Endothelial cell of umbilical vein (primary cell): Measurements from ENCODE around the gene GALNT12. TPM values are rescaled to one million over a fixed set of nuclear protein-coding genes. Genes with fewer than 3 reads are reported as not detected.

Source experiments
- BruUV-seq: library from RNA; stranded (reverse); fragments of 400-500 nt; replicated peaks from 2 replicates; lab custom pipeline; 2021; lab: Mats Ljungman, UMichigan
- CTCF ChIA-PET: fragments of 300-600, 350-600 bp; sonication (Branson Sonifier 250); formaldehyde crosslinking; loops from one replicate; lab custom pipeline; 2021; ENCODE audit warnings: antibody characterized with exemption, inconsistent platforms; lab: Charles Lee
- POLR2A ChIA-PET: fragments of 300-600, 350-600 bp; sonication (Branson Sonifier 250); formaldehyde crosslinking; loops from one replicate; lab custom pipeline; 2021; ENCODE audit warnings: antibody characterized with exemption, inconsistent platforms; lab: Charles Lee
- DNase-seq: peaks from one replicate; pipeline ENCODE4 v3.0.0-alpha.2; 2011; ENCODE audit warnings: low read depth, low spot score
- FAIRE-seq: peaks from 2 replicates; lab custom pipeline; 2011; peaks lifted over from hg19 to GRCh38; lab: Jason Lieb, UNC
- H2AFZ ChIP-seq: 2 replicates; pipeline ENCODE4 v1.6.0; 2012; ENCODE audit warnings: low read depth, low read length, control low read depth, inconsistent platforms
- H3K27ac ChIP-seq: 2 replicates; pipeline ENCODE4 v1.5.1; 2011; ENCODE audit warnings: low read depth, mild to moderate bottlenecking, control low read depth, low read length, moderate library complexity; ENCODE audit not compliant: insufficient read depth
- H3K27me3 ChIP-seq, 2 experiments: 2 replicates each; pipeline versions ENCODE4 v1.6.0 to v1.6.1; 2011; ENCODE audit warnings: low read length in 2 of 2, mixed read lengths in 1 of 2; ENCODE audit not compliant: control insufficient read depth in 2 of 2, insufficient read depth in 2 of 2
- H3K36me3 ChIP-seq, 2 experiments: 2 replicates in 1 of 2; 3 replicates in 1 of 2; pipeline ENCODE4 v1.5.1; 2011; ENCODE audit warnings: low read length in 2 of 2, mild to moderate bottlenecking in 1 of 2, moderate library complexity in 1 of 2; ENCODE audit not compliant: control insufficient read depth in 2 of 2, insufficient read depth in 2 of 2; ENCODE audit errors: extremely low read depth in 1 of 2
- H3K4me1 ChIP-seq: 3 replicates; pipeline ENCODE4 v1.5.1; 2011; ENCODE audit warnings: mild to moderate bottlenecking, low read length; ENCODE audit not compliant: control insufficient read depth, insufficient read depth; ENCODE audit errors: extremely low read depth
- H3K4me2 ChIP-seq: 2 replicates; pipeline ENCODE4 v1.6.1; 2011; ENCODE audit warnings: low read length, control low read depth, mixed read lengths; ENCODE audit not compliant: insufficient read depth
- H3K4me3 ChIP-seq, 3 experiments: fragments of 200-600 bp in 1 of 3; sonication (generic), shearing (Covaris generic) in 1 of 3; replicated peaks in 1 of 3; 2 replicates each; pipeline ENCODE4 v1.5.1; 2011 to 2016; ENCODE audit warnings: control low read depth in 3 of 3, low read length in 3 of 3, mild to moderate bottlenecking in 2 of 3, inconsistent platforms in 1 of 3, low read depth in 1 of 3, moderate library complexity in 1 of 3; ENCODE audit not compliant: insufficient read depth in 1 of 3
- H3K79me2 ChIP-seq: 2 replicates; pipeline ENCODE4 v1.6.0; 2012; ENCODE audit warnings: low read length, inconsistent platforms; ENCODE audit not compliant: control insufficient read depth, insufficient read depth
- H3K9ac ChIP-seq: replicated peaks from 2 replicates; pipeline ENCODE3; 2011; ENCODE audit warnings: low read length, control low read depth; ENCODE audit not compliant: insufficient read depth; ENCODE audit errors: extremely low read depth
- H3K9me1 ChIP-seq: replicated peaks from 3 replicates; pipeline ENCODE4 v1.6.0; 2011; ENCODE audit warnings: mild to moderate bottlenecking, low read length; ENCODE audit not compliant: control insufficient read depth, insufficient read depth; ENCODE audit errors: extremely low read depth
- H3K9me3 ChIP-seq: replicated peaks from 2 replicates; pipeline ENCODE4 v1.5.1; 2012; ENCODE audit warnings: low read length, inconsistent platforms; ENCODE audit not compliant: control insufficient read depth, insufficient read depth
- H4K20me1 ChIP-seq: replicated peaks from 2 replicates; pipeline ENCODE3; 2011; ENCODE audit warnings: mild to moderate bottlenecking, low read length; ENCODE audit not compliant: control insufficient read depth, insufficient read depth; ENCODE audit errors: extremely low read depth
- CTCF ChIP-seq, 2 donors: IDR thresholded peaks; 1 replicate in 1 of 2; 2 replicates in 1 of 2; pipeline ENCODE4 v1.5.1; 2011; ENCODE audit warnings: low read length in 2 of 2, mild to moderate bottlenecking in 2 of 2, moderate library complexity in 2 of 2, control low read depth in 1 of 2, inconsistent platforms in 1 of 2, low read depth in 1 of 2; ENCODE audit not compliant: insufficient read depth in 1 of 2; ENCODE audit errors: extremely low read depth in 1 of 2
- EZH2 ChIP-seq: IDR thresholded peaks from 2 replicates; pipeline ENCODE4 v1.6.1; 2012; ENCODE audit warnings: borderline replicate concordance, low read depth, mild to moderate bottlenecking, moderate library complexity, low read length, inconsistent platforms; ENCODE audit not compliant: severe bottlenecking
- FOS ChIP-seq: IDR thresholded peaks from 2 replicates; pipeline ENCODE4 v1.6.1; 2011; ENCODE audit warnings: mild to moderate bottlenecking, low read length, moderate library complexity, borderline replicate concordance; ENCODE audit not compliant: insufficient read depth
- GATA2 ChIP-seq: IDR thresholded peaks from 2 replicates; pipeline ENCODE4 v1.7.0; 2011; ENCODE audit warnings: low read depth, mild to moderate bottlenecking, moderate library complexity, mixed read lengths, low read length; ENCODE audit not compliant: insufficient read length, insufficient read depth
- JUN ChIP-seq: IDR thresholded peaks from 2 replicates; pipeline ENCODE4 v1.6.1; 2011; ENCODE audit warnings: borderline replicate concordance, low read depth; ENCODE audit not compliant: insufficient read length, insufficient read depth
- MAX ChIP-seq: IDR thresholded peaks from 2 replicates; pipeline ENCODE4 v1.6.1; 2011; ENCODE audit not compliant: insufficient read depth, insufficient read length
- MYC ChIP-seq: IDR thresholded peaks from one replicate; pipeline ENCODE4 v1.6.1; 2011; ENCODE audit warnings: mild to moderate bottlenecking, low read depth, low read length
- POLR2AphosphoS5 ChIP-seq: IDR thresholded peaks from 2 replicates; pipeline ENCODE4 v1.6.1; 2012; ENCODE audit warnings: low read depth, mild to moderate bottlenecking, control low read depth, low read length, moderate library complexity; ENCODE audit not compliant: insufficient read depth
- dilution Hi-C: fragments of 300-500 bp; cut with MboI; formaldehyde crosslinking; loops from one replicate; pipeline ENCODE4 v1.15.0; 2019; ENCODE audit warnings: low sequenced_read_pairs; ENCODE audit not compliant: extremely low pct_ligation_motif_present
- intact Hi-C: fragments of 100-400 bp; cut with micrococcal nuclease; formaldehyde crosslinking; loops from one replicate; pipeline ENCODE4 v1.10.0; 2022
- polyA plus RNA-seq, 4 experiments: library from polyadenylated mRNA; depleted of rRNA in 3 of 4; stranded (reverse) in 3 of 4; unstranded in 1 of 4; fragments of >200 nt; gene quantifications; 2 replicates each; pipeline versions ENCODE4 v1.2.1 to v1.2.3, GENCODE V29; 2011 to 2012; ENCODE audit warnings: missing spikeins in 1 of 4
- total RNA-seq: library from RNA; stranded (reverse); gene quantifications from 2 replicates; pipeline ENCODE4 v1.2.3, GENCODE V29; 2021

The GALNT12 gene
- total and polyA plus RNA-seq, 2 donors (not counting 3 experiments of a cell fraction or from before 2014, with no cell fraction given): 0.26 to 0.44 TPM

DNA sequence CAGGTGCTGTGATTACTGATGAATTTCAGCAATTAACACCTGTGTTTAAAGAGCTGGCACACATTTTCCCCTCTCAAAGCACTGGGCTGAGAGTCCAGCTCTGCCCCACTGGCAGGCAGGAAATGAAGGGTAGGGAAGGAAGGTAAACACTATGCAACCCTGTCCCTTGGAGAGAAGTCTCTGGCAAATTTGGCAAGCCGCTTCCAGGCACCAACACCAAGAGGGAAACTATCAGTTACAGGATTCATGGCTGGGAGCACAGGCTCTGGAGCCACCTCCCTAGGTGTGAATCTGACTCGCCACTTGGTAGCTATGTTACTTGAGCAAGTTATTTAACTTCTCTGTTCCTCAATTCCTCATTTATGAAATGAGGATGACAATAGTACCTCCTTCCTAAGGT is 14.4 kb upstream of the GALNT12 start:
- no peak for FAIRE-seq
- Histone ChIP-seq H3K9me3 (no peaks in the 10 kb centered on the region), H3K27ac (no peak overlapping the region), H3K9me1 (no peaks in the 10 kb centered on the region), H3K27me3 (no peaks in the 10 kb centered on the region), H3K4me1 (peaks cover 19% of the 10 kb centered on the region), H3K4me3 (no peak overlapping the region), H3K36me3 (no peaks in the 10 kb centered on the region), H4K20me1 (no peaks in the 10 kb centered on the region), H3K79me2 (peaks cover 24% of the 10 kb centered on the region), H3K9ac (no peak overlapping the region), H2AFZ (no peak overlapping the region), H3K4me2 (no peak overlapping the region)
- POLR2A ChIA-PET: no interaction called here
- dilution Hi-C loops (no loop called here), intact Hi-C loops (loop anchor here (5.0 kb wide), 1 partner anchor 721 kb away; no protein-coding TSS in a partner anchor)
- BruUV-seq: no TSS peak
- DNase-seq: no peak
- CTCF ChIA-PET: interaction anchor here (0.8 to 3.1 kb wide), 4 partner anchors 14 to 530 kb away, joined by 3 to 13 read pairs (median 5); no protein-coding TSS in a partner anchor
- TF ChIP-seq MYC (no peak), CTCF (IDR thresholded peaks at IDR 0.05; ENCODE audit: extremely low read depth in 1 of 2, insufficient read depth in 1 of 2, low read depth in 1 of 2, low read length in 2 of 2) (no peak), MAX (no peak), JUN (no peak), POLR2AphosphoS5 (no peak), EZH2 (no peak), FOS (no peak), GATA2 (no peak)
